Measurements from ENCODE around the gene MCM5. TPM values are rescaled to one million over a fixed set of nuclear protein-coding genes. Genes with fewer than 3 reads are reported as not detected.
"Not testable (repeated sequence)": the region's sequence is repeated elsewhere in the genome, so short reads cannot be mapped to it uniquely, and the experiment has no call there.

MCM5 gene
- 100 to 1,000 TPM; 342 to 348 TPM for total RNA-seq

DNA sequence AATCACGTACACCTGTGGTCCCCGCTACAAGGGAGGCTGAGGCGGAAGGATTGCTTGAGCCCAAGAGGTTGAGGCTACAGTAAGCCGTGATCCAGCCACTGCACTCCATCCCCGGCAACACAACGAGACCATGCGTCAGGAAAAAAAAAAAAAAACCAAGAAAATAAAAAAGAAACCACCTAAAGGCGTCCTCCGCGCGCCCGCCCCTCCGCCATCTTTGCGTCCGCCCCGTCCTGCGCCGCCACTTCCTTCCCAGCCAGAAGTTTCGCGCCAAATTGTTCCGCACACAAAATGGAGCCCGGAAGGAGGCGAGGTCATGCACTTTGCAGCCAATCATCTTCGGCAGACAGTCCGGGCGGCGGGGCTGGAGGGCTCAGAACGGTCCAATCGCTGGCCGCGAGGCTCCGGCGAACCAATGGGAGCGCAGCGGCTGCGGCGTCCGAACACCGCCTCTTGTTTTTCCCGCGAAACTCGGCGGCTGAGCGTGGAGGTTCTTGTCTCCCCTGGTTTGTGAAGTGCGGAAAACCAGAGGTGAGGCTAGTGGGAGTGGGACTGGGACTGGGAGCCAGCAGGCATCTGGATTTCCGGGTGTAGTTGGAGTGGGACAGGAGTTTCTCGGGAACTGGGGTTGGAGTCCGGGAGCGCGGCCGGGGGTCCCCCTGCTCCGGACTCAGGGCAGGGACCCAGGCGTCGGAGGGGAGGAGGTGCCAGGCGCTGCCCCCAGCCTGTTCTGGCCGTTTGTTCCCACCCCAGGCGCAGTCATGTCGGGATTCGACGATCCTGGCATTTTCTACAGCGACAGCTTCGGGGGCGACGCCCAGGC, at the start of gene MCM5:
MCM5 (plus strand) TSS at position 463 of the 823 bp plus-strand sequence; CDS start at position 762, 299 bp downstream.
- peak within 1 kb of the TSS; percentile 98 for H3K4me3 Mint-ChIP-seq
- peaks cover 51% of the 10 kb centered on the region for H3K36me3 Mint-ChIP-seq
- peaks cover 29% of the 10 kb centered on the region for H3K4me1 Mint-ChIP-seq
- H3K27me3 Mint-ChIP-seq = no peaks in the 10 kb centered on the region
- peak within 1 kb of the TSS; percentile 100 for H3K27ac Mint-ChIP-seq
- peak; percentile 98 for DNase-seq
- no peaks in the 10 kb centered on the region for H3K9me3 Mint-ChIP-seq

- Mint-ChIP-seq H3K27me3 (peaks cover 14% of the 10 kb centered on the region), H3K4me3 (peak overlapping the region; percentile 82), H3K36me3 (no peaks in the 10 kb centered on the region), H3K27ac (peak overlapping the region; percentile 72), H3K9me3 (no peaks in the 10 kb centered on the region), H3K4me1 (peaks cover 27% of the 10 kb centered on the region)
- peak; percentile 90 for DNase-seq
Observed at GRCh38 chr22:35350539-35351503, 49.1 kb upstream of the MCM5 start.

- peak overlapping the region; percentile 85 for H3K27ac Mint-ChIP-seq
- DNase-seq = peak; percentile 76
- peaks cover 16% of the 10 kb centered on the region for H3K27me3 Mint-ChIP-seq
- H3K9me3 Mint-ChIP-seq = no peaks in the 10 kb centered on the region
- peak overlapping the region; percentile 65 for H3K4me3 Mint-ChIP-seq
- peaks cover 27% of the 10 kb centered on the region for H3K4me1 Mint-ChIP-seq
- no peaks in the 10 kb centered on the region for H3K36me3 Mint-ChIP-seq
Observed at GRCh38 chr22:35352214-35353111, 47.5 kb upstream of the MCM5 start.

GRCh38 chr22:35353318-35353717, 46.6 kb upstream of the MCM5 start:
- Mint-ChIP-seq H3K27ac (peak overlapping the region; percentile 85), H3K36me3 (no peaks in the 10 kb centered on the region), H3K27me3 (peaks cover 16% of the 10 kb centered on the region), H3K9me3 (no peaks in the 10 kb centered on the region), H3K4me3 (no peak overlapping the region), H3K4me1 (peaks cover 27% of the 10 kb centered on the region)
- no peak for DNase-seq

DNA sequence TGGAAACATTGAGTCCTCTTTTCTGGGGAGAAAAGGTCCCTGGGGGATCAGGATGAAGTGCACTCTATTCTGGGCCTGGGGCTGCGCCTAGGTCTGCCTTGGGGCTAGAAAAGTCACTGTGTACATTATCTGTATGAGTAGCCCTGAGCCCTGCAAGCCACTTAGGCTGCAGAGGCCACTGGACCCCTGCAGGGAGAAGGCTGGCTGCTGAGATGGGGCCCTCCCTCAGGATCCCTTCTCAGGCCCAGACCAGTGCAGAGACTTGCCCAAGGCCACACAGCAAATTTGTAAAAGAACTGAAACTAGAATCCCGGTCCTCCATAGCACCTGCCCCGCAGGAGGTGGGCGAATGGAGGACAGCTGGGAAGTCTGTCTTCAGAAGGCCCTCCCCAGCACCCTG, 45.9 kb upstream of the MCM5 start:
- Mint-ChIP-seq H3K36me3 (no peaks in the 10 kb centered on the region), H3K27ac (no peak overlapping the region)
- DNase-seq = no peak

GRCh38 chr22:35357883-35358621, 41.9 kb upstream of the MCM5 start:
- H3K4me3 Mint-ChIP-seq = no peak overlapping the region
- peaks cover 3% of the 10 kb centered on the region for H3K4me1 Mint-ChIP-seq
- peaks cover 5% of the 10 kb centered on the region for H3K27me3 Mint-ChIP-seq
- no peak for DNase-seq
- no peak overlapping the region for H3K27ac Mint-ChIP-seq
- no peaks in the 10 kb centered on the region for H3K9me3 Mint-ChIP-seq
- H3K36me3 Mint-ChIP-seq = no peaks in the 10 kb centered on the region

More for the DNA sequence above, 45.9 kb upstream of the MCM5 start:
- H3K27me3 Mint-ChIP-seq = peaks cover 16% of the 10 kb centered on the region
- peaks cover 27% of the 10 kb centered on the region for H3K4me1 Mint-ChIP-seq
- no peaks in the 10 kb centered on the region for H3K9me3 Mint-ChIP-seq
- no peak overlapping the region for H3K4me3 Mint-ChIP-seq

- Mint-ChIP-seq H3K36me3 (no peaks in the 10 kb centered on the region), H3K9me3 (no peaks in the 10 kb centered on the region), H3K27ac (no peak overlapping the region), H3K4me3 (no peak overlapping the region), H3K27me3 (peaks cover 11% of the 10 kb centered on the region), H3K4me1 (no peaks in the 10 kb centered on the region)
- no peak for DNase-seq
Observed at GRCh38 chr22:35359380-35360065, 40.4 kb upstream of the MCM5 start.

DNA sequence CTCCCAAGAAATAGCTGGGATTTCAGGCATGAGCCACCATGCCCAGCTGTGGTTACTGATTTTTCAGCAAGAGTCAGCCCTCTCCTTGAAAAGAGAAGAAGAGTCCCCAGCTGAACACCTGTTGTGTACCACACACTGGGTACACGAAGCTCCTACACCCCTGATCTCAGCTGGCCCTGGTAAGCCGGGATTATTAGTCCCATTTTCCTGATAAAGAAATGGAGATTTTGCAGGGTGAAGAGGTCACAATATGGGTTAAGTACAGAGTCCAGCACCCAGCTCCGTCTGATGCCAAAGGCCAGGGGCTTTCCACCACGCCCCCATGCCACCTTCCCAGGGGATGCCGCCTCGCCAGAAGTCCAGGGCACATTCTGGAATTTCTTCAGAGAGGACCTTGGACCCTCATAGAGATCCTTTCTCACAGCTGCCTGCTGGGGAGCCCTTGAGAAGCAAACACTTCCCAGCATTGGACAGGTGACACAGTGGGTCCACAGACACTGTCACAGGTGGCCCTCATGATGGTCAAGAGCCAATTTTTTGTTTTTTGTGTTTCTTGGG, 38.9 kb upstream of the MCM5 start:
- H3K9me3 Mint-ChIP-seq = no peaks in the 10 kb centered on the region
- DNase-seq = no peak
- peaks cover 18% of the 10 kb centered on the region for H3K27me3 Mint-ChIP-seq
- H3K36me3 Mint-ChIP-seq = no peaks in the 10 kb centered on the region
- no peaks in the 10 kb centered on the region for H3K4me1 Mint-ChIP-seq
- no peak overlapping the region for H3K27ac Mint-ChIP-seq
- H3K4me3 Mint-ChIP-seq = no peak overlapping the region

GRCh38 chr22:35363566-35364086, 36.3 kb upstream of the MCM5 start:
- Mint-ChIP-seq H3K4me1 (no peaks in the 10 kb centered on the region), H3K27me3 (peaks cover 32% of the 10 kb centered on the region), H3K4me3 (no peak overlapping the region), H3K9me3 (no peaks in the 10 kb centered on the region), H3K27ac (no peak overlapping the region), H3K36me3 (no peaks in the 10 kb centered on the region)
- no peak for DNase-seq

GRCh38 chr22:35364230-35364629, 35.7 kb upstream of the MCM5 start:
- H3K27ac Mint-ChIP-seq, H3K4me3 Mint-ChIP-seq, H3K36me3 Mint-ChIP-seq, H3K9me3 Mint-ChIP-seq, H3K4me1 Mint-ChIP-seq, DNase-seq: not testable (repeated sequence)
- H3K27me3 Mint-ChIP-seq = peaks cover 38% of the 10 kb centered on the region

DNA sequence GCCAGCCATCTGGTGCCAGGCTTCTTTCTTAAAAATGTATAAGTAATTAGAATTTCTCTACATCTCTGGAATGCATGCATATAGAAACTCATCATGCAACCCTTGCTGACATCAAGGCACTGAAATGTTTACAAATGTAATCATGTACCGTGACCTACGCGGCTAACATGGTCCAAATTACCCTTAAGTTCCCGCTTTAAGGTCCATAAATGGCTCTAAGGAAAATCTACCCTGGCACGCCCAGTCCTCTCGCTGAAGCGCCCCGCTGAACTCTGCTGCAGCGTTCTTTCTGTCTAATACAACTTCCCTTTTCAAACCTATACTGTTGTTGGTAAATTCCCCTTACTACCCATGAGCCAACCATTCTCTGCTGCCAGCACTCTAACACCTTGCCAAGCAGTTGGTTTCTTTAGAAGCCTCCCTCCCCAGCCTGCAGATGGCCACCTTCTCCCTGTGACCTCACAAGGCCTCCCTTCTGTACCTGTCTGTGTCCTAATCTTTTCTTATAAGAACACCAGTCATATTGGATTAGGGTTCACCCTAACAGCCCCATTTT, 32.5 kb upstream of the MCM5 start:
- H3K27me3 Mint-ChIP-seq = peaks cover 66% of the 10 kb centered on the region

DNA sequence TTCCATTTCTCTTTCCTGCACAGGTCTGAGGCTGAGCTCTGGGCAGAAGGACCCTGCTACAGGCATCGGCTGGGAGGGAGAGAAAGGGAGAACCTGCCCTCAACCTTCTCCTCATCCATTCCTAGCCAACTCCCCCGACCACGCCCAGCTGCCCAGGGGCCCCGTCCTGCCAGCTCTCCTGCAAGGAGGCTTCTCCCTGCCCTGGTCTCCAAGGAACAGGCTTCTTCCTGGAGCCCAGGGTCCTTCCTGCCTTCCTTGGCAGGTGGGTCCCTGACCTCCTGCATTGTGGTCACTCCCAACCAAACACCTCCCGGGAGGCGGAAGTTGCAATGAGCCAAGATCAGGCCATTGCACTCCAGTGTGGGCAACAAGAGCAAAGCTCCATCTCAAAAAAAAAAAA, 31.6 kb upstream of the MCM5 start:
- DNase-seq = no peak
- H3K27ac Mint-ChIP-seq = no peak overlapping the region

More for the DNA sequence above, 32.5 kb upstream of the MCM5 start:
- Mint-ChIP-seq H3K4me1 (peaks cover 3% of the 10 kb centered on the region), H3K27ac (peak overlapping the region; percentile 34), H3K9me3 (peaks cover 4% of the 10 kb centered on the region), H3K36me3 (peaks cover 4% of the 10 kb centered on the region), H3K4me3 (no peak overlapping the region)
- no peak for DNase-seq

GRCh38 chr22:35369996-35370395, 29.9 kb upstream of the MCM5 start:
- peaks cover 4% of the 10 kb centered on the region for H3K9me3 Mint-ChIP-seq
- H3K27me3 Mint-ChIP-seq = peaks cover 57% of the 10 kb centered on the region
- H3K4me3 Mint-ChIP-seq = no peak overlapping the region
- peaks cover 4% of the 10 kb centered on the region for H3K36me3 Mint-ChIP-seq
- no peak for DNase-seq
- H3K4me1 Mint-ChIP-seq = peaks cover 3% of the 10 kb centered on the region
- H3K27ac Mint-ChIP-seq = no peak overlapping the region

More for the DNA sequence above, 31.6 kb upstream of the MCM5 start:
- H3K9me3 Mint-ChIP-seq = peaks cover 4% of the 10 kb centered on the region
- no peak overlapping the region for H3K4me3 Mint-ChIP-seq
- H3K4me1 Mint-ChIP-seq = peaks cover 3% of the 10 kb centered on the region
- H3K27me3 Mint-ChIP-seq = peaks cover 66% of the 10 kb centered on the region
- peaks cover 4% of the 10 kb centered on the region for H3K36me3 Mint-ChIP-seq
